OCI-LY1 (cell line): ENCODE data around the gene TUBA4B.
A peak's percentile ranks its signal among the peaks of the same experiment; 100 is the strongest.

ENCODE experiments used
- EZH2 ChIP-seq: fragments of 200-600 bp; sonication (generic), shearing (Covaris generic); IDR thresholded peaks from 2 replicates; pipeline ENCODE4 v1.8.0; 2017; ENCODE audit warnings: borderline replicate concordance, mixed run types, mild to moderate bottlenecking, antibody characterized with exemption, low read length, moderate library complexity, mixed read lengths
- TF ChIP-seq, protein P1 (sequence below): fragments of 200-600 bp; sonication (generic), shearing (Covaris generic); IDR thresholded peaks from 2 replicates; pipeline ENCODE4 v1.5.1; 2017; ENCODE audit warnings: mild to moderate bottlenecking, antibody characterized with exemption, low read length, moderate library complexity, mixed read lengths

- TF ChIP-seq, protein P1, sequence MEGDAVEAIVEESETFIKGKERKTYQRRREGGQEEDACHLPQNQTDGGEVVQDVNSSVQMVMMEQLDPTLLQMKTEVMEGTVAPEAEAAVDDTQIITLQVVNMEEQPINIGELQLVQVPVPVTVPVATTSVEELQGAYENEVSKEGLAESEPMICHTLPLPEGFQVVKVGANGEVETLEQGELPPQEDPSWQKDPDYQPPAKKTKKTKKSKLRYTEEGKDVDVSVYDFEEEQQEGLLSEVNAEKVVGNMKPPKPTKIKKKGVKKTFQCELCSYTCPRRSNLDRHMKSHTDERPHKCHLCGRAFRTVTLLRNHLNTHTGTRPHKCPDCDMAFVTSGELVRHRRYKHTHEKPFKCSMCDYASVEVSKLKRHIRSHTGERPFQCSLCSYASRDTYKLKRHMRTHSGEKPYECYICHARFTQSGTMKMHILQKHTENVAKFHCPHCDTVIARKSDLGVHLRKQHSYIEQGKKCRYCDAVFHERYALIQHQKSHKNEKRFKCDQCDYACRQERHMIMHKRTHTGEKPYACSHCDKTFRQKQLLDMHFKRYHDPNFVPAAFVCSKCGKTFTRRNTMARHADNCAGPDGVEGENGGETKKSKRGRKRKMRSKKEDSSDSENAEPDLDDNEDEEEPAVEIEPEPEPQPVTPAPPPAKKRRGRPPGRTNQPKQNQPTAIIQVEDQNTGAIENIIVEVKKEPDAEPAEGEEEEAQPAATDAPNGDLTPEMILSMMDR: peak; percentile 97
- TF ChIP-seq EZH2: no peak
These were observed 41.6 kb downstream of the TUBA4B start for GRCh38 chr2:219294356-219295351.
